IMR-90 (cell line): ENCODE results near the gene GABBR2. TPM values are rescaled to one million over a fixed set of nuclear protein-coding genes. Genes with fewer than 3 reads are reported as not detected.

Source experiments
- ATAC-seq: fragments of 200-7000 bp; cut with Tn5 transposase; 2 replicates; pipeline ENCODE4 v1.9.1; 2020; ENCODE audit warnings: low read depth, mild to moderate bottlenecking, moderate library complexity
- BruUV-seq: library from RNA; stranded (reverse); fragments of 400-500 nt; replicated peaks from 2 replicates; lab custom pipeline; 2021; lab: Mats Ljungman, UMichigan
- CTCF ChIA-PET: fragments of 300-600 bp; formaldehyde crosslinking; extraction: SDS; loops from one replicate; lab custom pipeline; 2021; ENCODE audit warnings: antibody characterized with exemption; lab: Yijun Ruan, JAX
- POLR2A ChIA-PET: fragments of 300-600 bp; sonication (Branson Sonifier 250); formaldehyde crosslinking; loops from one replicate; lab custom pipeline; 2022; ENCODE audit warnings: antibody characterized with exemption; ENCODE audit not compliant: unreplicated experiment; lab: Charles Lee
- DNase-seq: peaks from one replicate; pipeline ENCODE4 v3.0.0; 2013
- H2AFZ ChIP-seq: replicated peaks from 2 replicates; pipeline ENCODE3; 2013; ENCODE audit warnings: low read length, mild to moderate bottlenecking; ENCODE audit not compliant: poor library complexity
- H2AK5ac ChIP-seq: 2 replicates; pipeline ENCODE4 v1.6.1; 2013; ENCODE audit warnings: low read depth, low read length, inconsistent platforms
- H2AK9ac ChIP-seq: replicated peaks from 2 replicates; pipeline ENCODE3; 2013; ENCODE audit warnings: mild to moderate bottlenecking, low read depth, low read length, moderate library complexity; ENCODE audit not compliant: poor library complexity
- H2BK120ac ChIP-seq: 2 replicates; pipeline ENCODE4 v1.6.1; 2013; ENCODE audit warnings: low read depth, low read length, inconsistent platforms
- H2BK15ac ChIP-seq: 3 replicates; pipeline ENCODE4 v1.6.1; 2013; ENCODE audit warnings: low read depth, low read length, inconsistent platforms
- H2BK20ac ChIP-seq: 2 replicates; pipeline ENCODE4 v1.6.1; 2013; ENCODE audit warnings: low read depth, mild to moderate bottlenecking, inconsistent platforms, low read length, moderate library complexity
- H2BK5ac ChIP-seq: 2 replicates; pipeline ENCODE4 v1.6.1; 2013; ENCODE audit warnings: mild to moderate bottlenecking, low read depth, low read length, inconsistent platforms; ENCODE audit not compliant: poor library complexity, severe bottlenecking
- H3K14ac ChIP-seq: replicated peaks from 2 replicates; pipeline ENCODE4 v1.6.1; 2013; ENCODE audit warnings: low read depth, low read length, inconsistent platforms
- H3K18ac ChIP-seq: 2 replicates; pipeline ENCODE4 v1.6.1; 2013; ENCODE audit warnings: low read depth, low read length, control low read depth
- H3K23ac ChIP-seq: 2 replicates; pipeline ENCODE4 v1.6.1; 2013; ENCODE audit warnings: low read depth, low read length, inconsistent platforms
- H3K27ac ChIP-seq: 2 replicates; pipeline ENCODE4 v1.5.1; 2013; ENCODE audit warnings: mild to moderate bottlenecking, control low read depth, low read length; ENCODE audit not compliant: insufficient read depth
- H3K27me3 ChIP-seq: 2 replicates; pipeline ENCODE4 v1.6.1; 2013; ENCODE audit warnings: low read length; ENCODE audit not compliant: control insufficient read depth, insufficient read depth
- H3K36me3 ChIP-seq: 2 replicates; pipeline ENCODE4 v1.6.1; 2013; ENCODE audit warnings: low read length, mixed read lengths; ENCODE audit not compliant: control insufficient read depth, insufficient read depth
- H3K4ac ChIP-seq: 2 replicates; pipeline ENCODE4 v1.6.1; 2013; ENCODE audit warnings: low read depth, low read length, inconsistent platforms
- H3K4me1 ChIP-seq: 2 replicates; pipeline ENCODE4 v1.6.1; 2013; ENCODE audit warnings: low read length, mixed read lengths; ENCODE audit not compliant: control insufficient read depth, insufficient read depth
- H3K4me2 ChIP-seq: 2 replicates; pipeline ENCODE4 v1.6.1; 2013; ENCODE audit warnings: low read depth, mild to moderate bottlenecking, control low read depth, low read length, moderate library complexity
- H3K4me3 ChIP-seq: 2 replicates; pipeline ENCODE4 v1.5.1; 2013; ENCODE audit warnings: low read depth, mild to moderate bottlenecking, control low read depth, low read length, moderate library complexity; ENCODE audit not compliant: insufficient read depth
- H3K56ac ChIP-seq: 2 replicates; pipeline ENCODE4 v1.6.1; 2013; ENCODE audit warnings: low read length, inconsistent platforms; ENCODE audit not compliant: insufficient read depth; ENCODE audit errors: extremely low read depth
- H3K79me1 ChIP-seq, 2 experiments: 2 replicates each; pipeline ENCODE4 v1.6.1; 2013; ENCODE audit warnings: low read length in 2 of 2, inconsistent platforms in 1 of 2, low read depth in 1 of 2
- H3K9ac ChIP-seq: 2 replicates; pipeline ENCODE4 v1.6.1; 2013; ENCODE audit warnings: low read depth, low read length, control low read depth
- H3K9me1 ChIP-seq: 2 replicates; pipeline ENCODE4 v1.6.1; 2013; ENCODE audit warnings: low read length, inconsistent platforms; ENCODE audit not compliant: insufficient read depth
- H3K9me3 ChIP-seq: 2 replicates; pipeline ENCODE4 v1.6.1; 2013; ENCODE audit warnings: low read length; ENCODE audit not compliant: control insufficient read depth, insufficient read depth
- H4K20me1 ChIP-seq: 2 replicates; pipeline ENCODE4 v1.6.1; 2013; ENCODE audit warnings: low read length, inconsistent platforms; ENCODE audit not compliant: insufficient read depth
- H4K5ac ChIP-seq: 2 replicates; pipeline ENCODE4 v1.6.1; 2013; ENCODE audit warnings: mild to moderate bottlenecking, low read depth, low read length, control low read depth
- H4K8ac ChIP-seq, 2 experiments: 2 replicates each; pipeline ENCODE4 v1.6.1; 2013; ENCODE audit warnings: low read depth in 2 of 2, low read length in 2 of 2, control low read depth in 1 of 2, inconsistent platforms in 1 of 2
- H4K91ac ChIP-seq: 2 replicates; pipeline ENCODE4 v1.6.1; 2013; ENCODE audit warnings: low read depth, low read length, inconsistent platforms; ENCODE audit not compliant: insufficient read depth
- BHLHE40 ChIP-seq: fragments of 150-350 bp; IDR thresholded peaks from 2 replicates; pipeline ENCODE4 v1.6.1; 2016; ENCODE audit warnings: mild to moderate bottlenecking, low read depth, low read length
- FOS ChIP-seq: fragments of 150-350 bp; IDR thresholded peaks from 2 replicates; pipeline ENCODE4 v1.6.1; 2016; ENCODE audit warnings: low read depth, low read length
- MAFK ChIP-seq: IDR thresholded peaks from 2 replicates; pipeline ENCODE4 v1.6.1; 2012; ENCODE audit warnings: low read depth, low read length, improper control_type of control experiment
- MAZ ChIP-seq: IDR thresholded peaks from 2 replicates; pipeline ENCODE4 v1.6.1; 2012; ENCODE audit warnings: low read depth, mild to moderate bottlenecking, low read length, improper control_type of control experiment, moderate library complexity, borderline replicate concordance
- NFE2L2 ChIP-seq: fragments of 150-350 bp; IDR thresholded peaks from 2 replicates; pipeline ENCODE4 v1.6.1; 2016; ENCODE audit warnings: low read depth, mild to moderate bottlenecking, low read length
- POLR2A ChIP-seq: IDR thresholded peaks from 2 replicates; pipeline ENCODE4 v1.6.1; 2012; ENCODE audit warnings: mild to moderate bottlenecking, low read depth, low read length
- RCOR1 ChIP-seq: IDR thresholded peaks from 2 replicates; pipeline ENCODE4 v1.6.1; 2012; ENCODE audit warnings: mild to moderate bottlenecking, low read length, improper control_type of control experiment; ENCODE audit not compliant: insufficient replicate concordance
- RFX5 ChIP-seq: IDR thresholded peaks from 2 replicates; pipeline ENCODE4 v1.8.0; 2012; ENCODE audit warnings: low read depth, mild to moderate bottlenecking, low read length, moderate library complexity
- WGBS, 2 experiments: methylation state at CpG; one replicate each; pipeline versions ENCODE4 v1.1.5 to v1.1.7; 2013; ENCODE audit warnings: missing lambda C conversion rate in 2 of 2; ENCODE audit not compliant: insufficient read length in 1 of 2; ENCODE audit errors: extremely low coverage in 2 of 2; 5-methylcytosine and 5-hydroxymethylcytosine counted together
- dilution Hi-C: fragments of 300-500 bp; cut with HindIII; formaldehyde crosslinking; loops from one replicate; pipeline ENCODE4 v1.14.3; 2018; ENCODE audit warnings: low sequenced_read_pairs; ENCODE audit not compliant: unreplicated experiment
- in situ Hi-C: fragments of 300-500 bp; cut with MboI; formaldehyde crosslinking; loops from 3 replicates; pipeline ENCODE4 v1.14.3; 2019; ENCODE audit warnings: low sequenced_read_pairs, inconsistent platforms, mixed read lengths
- intact Hi-C: fragments of 100-400 bp; cut with micrococcal nuclease; formaldehyde crosslinking; loops from 2 replicates; pipeline ENCODE4 v1.10.0; 2022
- polyA plus RNA-seq, 3 experiments: library from polyadenylated mRNA; depleted of rRNA; stranded (reverse); fragments of >200 nt; gene quantifications; 2 replicates each; pipeline ENCODE4 v1.2.3, GENCODE V29; 2012; ENCODE audit warnings: low replicate concordance in 1 of 3
- total RNA-seq: library from RNA; depleted of rRNA; stranded (reverse); fragments of >200 nt; gene quantifications from 2 replicates; pipeline ENCODE4 v1.2.3, GENCODE V29; 2012
- TF ChIP-seq, protein P1 (sequence below): fragments of 150-350 bp; IDR thresholded peaks from 2 replicates; pipeline ENCODE4 v1.6.1; 2017; ENCODE audit warnings: mild to moderate bottlenecking, antibody characterized with exemption, low read length, low read depth

The GABBR2 gene
- total and polyA plus RNA-seq, 2 of the 4 experiments (the other 2 are of a cell fraction): 14.2 to 20.3 TPM

DNA sequence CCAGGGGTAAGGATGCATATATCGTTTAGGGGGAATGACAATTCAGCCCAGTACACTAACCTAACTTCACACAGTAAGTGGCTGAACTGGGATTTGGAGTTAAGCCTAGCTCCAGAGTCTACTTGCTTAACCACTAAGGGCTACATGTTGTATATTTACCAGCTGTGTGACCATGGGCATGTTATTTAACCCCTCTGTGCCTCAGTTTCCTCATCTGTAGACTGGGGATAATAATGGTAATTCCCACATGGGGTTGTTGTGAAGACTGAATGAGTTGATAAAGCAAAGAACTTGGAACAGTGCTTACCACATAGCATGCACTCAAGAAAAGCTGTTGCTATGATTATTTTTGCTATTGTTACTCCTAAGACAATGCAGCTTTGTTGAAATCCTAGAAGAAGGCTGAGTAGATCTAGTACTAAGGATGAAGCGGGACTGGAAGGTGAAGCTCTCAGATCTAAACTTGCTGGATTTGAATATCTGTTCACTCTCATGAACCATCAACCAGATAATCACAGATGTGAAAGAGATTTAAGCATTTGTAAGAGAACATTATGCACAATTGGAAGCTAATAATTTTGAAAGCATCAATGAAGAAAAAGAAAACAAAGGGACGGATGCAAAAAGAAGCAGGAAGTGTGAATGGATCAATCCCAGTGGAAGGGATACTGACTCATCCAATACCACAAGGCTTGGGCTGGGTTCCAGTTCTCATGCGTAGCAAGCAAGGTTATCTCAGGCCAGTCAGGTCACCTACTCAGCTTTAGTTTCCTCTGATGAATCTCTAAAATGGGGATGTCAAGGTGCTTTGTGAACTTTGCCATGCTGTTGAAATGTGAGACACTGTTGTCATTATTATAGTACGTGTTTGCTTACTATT lies 374.8 kb downstream of the GABBR2 start:
- Histone ChIP-seq H4K20me1 (no peaks in the 10 kb centered on the region), H3K9me1 (peaks cover 27% of the 10 kb centered on the region), H3K27me3 (no peaks in the 10 kb centered on the region), H3K18ac (peak overlapping the region; percentile 73; the same call in 1 of the 2 replicates), H3K23ac (peak overlapping the region; percentile 15; the same call in 1 of the 2 replicates), H4K8ac (peak overlapping the region; percentile 45 to 65; a peak in 3 of 4 replicates), H3K27ac (no peak overlapping the region), H3K36me3 (no peaks in the 10 kb centered on the region), H3K56ac (no peak overlapping the region), H3K4ac (peak overlapping the region; percentile 68; the same call in 1 of the 2 replicates), H3K79me1 (peaks cover 6 to 43% of the 10 kb centered on the region in 2 experiments; a peak in 3 of 4 replicates), H3K4me3 (no peak overlapping the region), H2AK9ac (no peak overlapping the region), H4K91ac (peak overlapping the region; percentile 52), H2AFZ (no peak overlapping the region), H4K5ac (peak overlapping the region; percentile 11; the same call in 1 of the 2 replicates), H2BK5ac (peak overlapping the region; percentile 77), H3K4me1 (peaks cover 12% of the 10 kb centered on the region), H2BK15ac (peak overlapping the region; percentile 83; the same call in 1 of the 3 replicates), H2BK20ac (peak overlapping the region; percentile 86), H2AK5ac (peak overlapping the region; percentile 95), H3K14ac (peak overlapping the region; percentile 73), H2BK120ac (peak overlapping the region; percentile 80; the same call in 1 of the 2 replicates), H3K9me3 (no peaks in the 10 kb centered on the region), H3K4me2 (peak overlapping the region; percentile 22; the same call in 1 of the 2 replicates), H3K9ac (no peak overlapping the region)
- WGBS, 2 experiments: 0% methylated on average over 1 of the region's 5 CpGs; no CpG with 5 or more reads in 1 of the 2 experiments
- TF ChIP-seq FOS (peak; percentile 58), MAZ (no peak), RCOR1 (peak; percentile 89), BHLHE40 (0 out of 2 replicates have a peak, but pooled peaks have one; percentile 34), MAFK (no peak), POLR2A (no peak), RFX5 (no peak), NFE2L2 (no peak)
- TF ChIP-seq, protein P1, sequence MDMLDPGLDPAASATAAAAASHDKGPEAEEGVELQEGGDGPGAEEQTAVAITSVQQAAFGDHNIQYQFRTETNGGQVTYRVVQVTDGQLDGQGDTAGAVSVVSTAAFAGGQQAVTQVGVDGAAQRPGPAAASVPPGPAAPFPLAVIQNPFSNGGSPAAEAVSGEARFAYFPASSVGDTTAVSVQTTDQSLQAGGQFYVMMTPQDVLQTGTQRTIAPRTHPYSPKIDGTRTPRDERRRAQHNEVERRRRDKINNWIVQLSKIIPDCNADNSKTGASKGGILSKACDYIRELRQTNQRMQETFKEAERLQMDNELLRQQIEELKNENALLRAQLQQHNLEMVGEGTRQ: no peak
- no TSS peak for BruUV-seq
- dilution Hi-C loops (no loop called here), in situ Hi-C loops (no loop called here), intact Hi-C loops (loop anchor here (5.0 kb wide), 1 partner anchor 38 kb away; no protein-coding TSS in a partner anchor)
- POLR2A ChIA-PET: no interaction called here
- CTCF ChIA-PET: no interaction called here
- DNase-seq (peak; percentile 93), ATAC-seq (peak; percentile 59)
